Stromal cell of bone marrow (primary cell): ENCODE measurements around the gene HEXB.
"Not testable (repeated sequence)": the region's sequence is repeated elsewhere in the genome, so short reads cannot be mapped to it uniquely, and the experiment has no call there.

Experiments
- DNase-seq: peaks from one replicate; pipeline ENCODE4 v3.0.0-alpha.2; 2012; ENCODE audit warnings: low read depth

Gene HEXB

DNA sequence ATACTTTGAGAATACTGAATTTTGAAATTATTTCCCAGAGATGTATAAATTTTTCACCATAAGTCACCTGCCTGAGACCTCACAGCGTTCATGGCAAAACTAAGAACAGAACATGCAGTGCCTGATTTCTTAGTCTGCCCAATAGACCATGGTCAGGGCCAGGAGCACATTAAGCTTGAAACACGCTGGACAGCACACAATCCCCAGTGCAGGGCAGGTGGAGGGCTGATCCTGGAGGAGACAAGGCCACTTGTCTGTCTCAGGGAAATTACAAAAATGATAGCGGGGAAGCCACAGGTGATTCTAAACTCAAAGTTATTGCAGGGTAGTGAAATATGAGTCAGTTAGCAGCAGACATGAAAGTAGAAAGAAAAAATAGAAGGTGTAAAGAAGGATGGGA is 25.9 kb upstream of the HEXB start:
- DNase-seq: no peak

DNA sequence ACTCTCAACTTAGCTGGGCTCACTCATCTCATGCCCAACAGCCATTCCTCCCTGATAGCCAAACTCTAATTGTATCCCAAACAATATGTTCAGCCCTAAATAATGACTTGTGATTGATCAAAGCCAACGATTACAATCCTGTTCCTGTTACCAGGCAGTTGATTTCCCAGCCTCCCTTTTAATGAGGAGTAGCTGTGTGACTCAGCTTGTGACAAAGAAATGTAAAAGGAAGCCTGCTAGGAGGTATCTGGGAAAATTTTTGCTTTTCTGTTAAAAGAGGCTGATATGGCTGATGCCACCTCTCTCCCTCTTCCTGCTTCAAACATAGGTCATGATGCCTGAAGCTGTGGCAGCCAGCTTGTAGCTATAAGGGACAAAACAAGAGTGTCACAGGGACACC is 24.9 kb upstream of the HEXB start:
- no peak for DNase-seq

GRCh38 chr5:74660873-74661272 is 24.2 kb upstream of the HEXB start:
- DNase-seq: no peak

DNA sequence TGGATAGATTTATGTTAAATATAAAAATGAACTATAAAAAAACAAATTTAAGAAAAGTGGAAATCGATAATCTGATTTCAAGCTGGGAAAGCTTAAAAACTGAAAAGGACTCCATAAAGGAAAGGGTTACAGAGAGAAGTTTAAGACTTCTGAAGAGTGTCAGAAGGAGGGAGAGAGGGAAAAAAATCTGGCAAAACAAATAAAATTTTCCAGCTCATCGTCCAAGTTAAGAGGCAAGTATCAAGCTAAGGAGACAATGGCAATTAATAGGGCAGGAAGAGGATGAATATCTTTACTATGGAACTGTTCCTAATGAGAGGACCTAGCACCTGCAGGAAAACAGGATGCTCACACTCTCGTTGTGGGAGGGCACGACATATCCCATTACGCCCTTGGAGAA is 20.5 kb upstream of the HEXB start:
- no peak for DNase-seq

- DNase-seq: no peak
Measured at GRCh38 chr5:74665273-74665672, 19.8 kb upstream of the HEXB start.

DNA sequence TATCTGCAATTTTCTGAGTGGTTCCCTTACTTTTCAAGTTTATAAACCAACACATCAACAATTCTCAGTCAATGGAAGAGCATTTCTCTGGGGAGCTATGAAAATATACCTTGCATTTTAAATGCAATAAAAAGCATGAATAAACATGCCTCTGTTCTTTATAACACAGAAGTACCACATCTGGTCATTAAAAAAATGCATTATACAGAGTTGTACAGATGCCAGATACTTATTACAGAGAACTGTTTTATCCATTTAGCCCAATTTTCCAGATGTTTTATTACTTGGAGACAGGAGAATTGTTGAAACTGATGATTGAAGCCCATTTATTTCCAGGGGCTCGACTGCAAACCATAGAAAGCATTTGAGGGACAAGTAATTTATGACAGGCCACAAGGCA is 19.2 kb upstream of the HEXB start:
- no peak for DNase-seq

GRCh38 chr5:74667396-74667795 is 17.6 kb upstream of the HEXB start:
- DNase-seq: no peak

DNA sequence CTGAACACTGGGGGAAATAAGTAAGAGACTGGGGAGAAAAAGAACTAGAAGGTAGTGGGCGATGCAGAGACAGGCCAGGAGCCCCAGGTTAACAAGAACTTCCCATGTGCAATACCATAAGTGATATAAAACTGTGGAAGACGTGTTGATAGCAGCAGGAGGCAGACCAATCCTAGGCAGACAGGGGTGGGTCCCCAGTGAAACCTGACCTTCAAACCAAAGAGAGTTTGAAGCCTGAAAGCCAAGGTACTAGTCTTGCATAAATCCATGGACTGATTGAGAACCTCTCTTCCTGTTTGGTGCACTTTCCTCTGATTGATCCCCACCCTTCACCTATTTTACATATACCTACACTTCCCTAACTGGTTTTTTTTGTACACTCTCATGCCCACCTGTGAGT is 15.2 kb upstream of the HEXB start:
- no peak for DNase-seq

- DNase-seq: no peak
Measured at GRCh38 chr5:74670396-74671038, 14.5 kb upstream of the HEXB start.

DNA sequence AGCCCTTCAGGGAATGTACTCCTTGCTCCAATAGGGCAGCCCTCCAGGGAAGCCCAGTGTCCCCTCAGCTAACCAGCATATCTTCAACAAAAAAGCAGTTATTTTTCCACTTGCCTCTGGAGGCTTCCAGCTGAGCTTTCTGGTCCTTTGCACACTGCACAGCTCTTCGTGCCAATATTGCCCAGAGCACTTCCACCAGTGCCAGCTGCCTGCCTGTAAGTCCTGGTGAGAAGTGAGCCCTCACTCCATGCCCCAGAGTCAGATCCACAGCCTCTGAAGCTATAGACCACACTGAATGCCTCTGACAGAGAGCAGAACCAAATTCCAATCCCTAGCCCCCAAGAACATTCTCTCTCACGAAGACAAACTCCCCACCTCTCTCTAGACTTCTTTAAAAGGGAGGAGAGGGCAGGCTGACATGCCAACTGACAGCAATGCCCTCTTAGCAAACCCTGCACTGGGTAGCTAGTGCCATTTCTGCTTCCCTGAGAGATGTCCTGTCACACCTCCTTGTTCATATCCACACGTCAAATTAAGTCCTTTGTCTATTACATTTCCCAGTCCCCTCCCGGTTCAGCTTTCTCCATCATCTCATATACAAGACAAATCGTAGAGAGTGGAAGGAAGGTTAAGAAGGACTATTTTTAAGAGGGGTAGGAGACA is 12.7 kb upstream of the HEXB start:
- no peak for DNase-seq

- no peak for DNase-seq
Measured at GRCh38 chr5:74673011-74673790, 11.8 kb upstream of the HEXB start.

DNA sequence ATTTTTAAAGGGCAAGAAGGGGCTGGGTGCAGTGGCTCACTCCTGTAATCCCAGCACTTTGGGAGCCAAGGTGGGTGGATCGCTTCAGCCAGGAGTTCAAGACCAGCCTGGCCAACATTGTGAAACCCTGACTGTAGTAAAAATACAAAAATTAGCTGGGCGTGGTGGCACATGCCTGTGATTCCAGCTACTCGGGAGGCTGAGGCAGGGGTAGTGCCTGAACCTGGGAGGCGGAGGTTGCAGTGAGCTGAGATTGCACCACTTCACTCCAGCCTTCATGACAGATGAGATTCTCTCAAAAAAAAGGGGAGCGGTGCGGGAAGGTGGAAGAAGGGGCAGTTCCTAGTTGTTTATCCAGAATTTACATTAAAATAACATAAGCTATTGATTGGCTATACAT is 8.6 kb upstream of the HEXB start:
- not testable (repeated sequence) for DNase-seq

DNA sequence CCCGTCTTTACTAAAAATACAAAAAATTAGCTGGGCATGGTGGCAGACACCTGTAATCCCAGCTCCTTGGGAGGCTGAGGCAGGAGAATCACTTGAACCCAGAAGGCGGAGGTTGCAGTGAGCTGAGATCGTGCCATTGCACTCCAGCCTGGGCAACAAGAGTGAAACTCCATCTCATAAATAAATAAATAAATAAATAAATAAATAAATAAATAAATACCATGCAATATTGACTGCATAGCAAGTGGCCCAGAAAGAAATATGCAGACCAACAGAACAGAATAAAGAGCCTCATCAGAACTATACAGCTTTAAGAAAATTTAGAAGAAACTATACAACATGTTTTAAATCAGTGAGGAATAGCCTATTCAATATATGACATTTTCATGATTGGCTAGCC is 6.9 kb upstream of the HEXB start:
- not testable (repeated sequence) for DNase-seq

- not testable (repeated sequence) for DNase-seq
Measured at GRCh38 chr5:74679300-74679699, 5.7 kb upstream of the HEXB start.

- no peak for DNase-seq
Measured at GRCh38 chr5:74679966-74680365, 5.1 kb upstream of the HEXB start.

- no peak for DNase-seq
Measured at GRCh38 chr5:74685979-74686631, 1.1 kb downstream of the HEXB start.

GRCh38 chr5:74686962-74687751 is 2.1 kb downstream of the HEXB start:
- DNase-seq: no peak

DNA sequence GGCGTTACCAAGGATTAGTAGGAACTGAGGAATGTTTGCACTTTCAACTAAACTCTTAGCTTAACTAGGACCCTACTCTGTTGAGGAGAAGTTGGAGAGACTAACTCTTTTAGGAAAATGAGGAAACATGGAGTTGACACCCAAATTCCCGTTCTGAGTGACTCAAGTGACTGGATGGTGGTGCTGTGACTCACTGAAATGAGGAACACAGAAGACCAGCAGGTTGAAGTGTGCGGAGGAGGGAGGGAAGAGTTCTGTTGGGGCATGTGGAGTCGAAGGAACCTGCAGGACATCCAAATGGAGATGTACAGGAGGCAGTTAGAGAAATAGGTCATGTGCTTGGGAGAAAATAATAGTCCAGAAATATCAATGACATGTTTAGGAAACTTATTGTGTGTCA is 8.2 kb downstream of the HEXB start:
- DNase-seq: no peak

GRCh38 chr5:74717596-74717995 is 32.6 kb downstream of the HEXB start:
- DNase-seq: no peak

- no peak for DNase-seq
Measured at GRCh38 chr5:74722271-74722670, 37.2 kb downstream of the HEXB start.

GRCh38 chr5:74725331-74725730 is 40.3 kb downstream of the HEXB start:
- DNase-seq: no peak

DNA sequence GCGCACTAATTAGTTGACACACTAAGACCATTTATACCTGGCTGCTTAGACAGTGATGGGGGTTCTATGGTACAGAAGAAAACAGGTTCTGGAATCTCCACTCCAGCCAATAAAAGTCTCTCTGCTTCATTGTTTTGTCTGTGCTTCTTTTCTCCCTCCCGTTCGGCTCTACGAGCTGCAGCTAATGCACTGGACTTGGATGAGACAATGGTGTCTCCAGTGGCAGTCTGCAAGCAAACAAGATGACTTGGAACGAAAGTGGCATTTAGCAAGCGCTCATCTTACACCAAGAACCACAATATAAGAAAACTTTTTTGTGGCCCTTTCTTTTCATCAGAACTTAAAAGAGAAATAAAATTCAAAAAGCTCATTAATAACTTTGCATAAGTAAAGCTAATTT is 51.7 kb downstream of the HEXB start:
- no peak for DNase-seq
